NB4 (cell line): ENCODE data around the gene CDKL5.

ENCODE experiments used
- MYC ChIP-seq: IDR thresholded peaks from 2 replicates; pipeline ENCODE4 v1.6.1; 2011; ENCODE audit warnings: low read depth, low read length
- POLR2A ChIP-seq: IDR thresholded peaks from 2 replicates; pipeline ENCODE4 v1.6.1; 2011; ENCODE audit warnings: mild to moderate bottlenecking; ENCODE audit not compliant: insufficient read length; ENCODE audit errors: extremely low read depth
- TF ChIP-seq, protein P1 (sequence below): IDR thresholded peaks from one replicate; pipeline ENCODE4 v1.5.1; 2012; ENCODE audit warnings: low read depth, low read length
- TF ChIP-seq, protein P2 (sequence below): IDR thresholded peaks from 2 replicates; pipeline ENCODE4 v1.6.1; 2011; ENCODE audit warnings: low read depth, low read length

DNA sequence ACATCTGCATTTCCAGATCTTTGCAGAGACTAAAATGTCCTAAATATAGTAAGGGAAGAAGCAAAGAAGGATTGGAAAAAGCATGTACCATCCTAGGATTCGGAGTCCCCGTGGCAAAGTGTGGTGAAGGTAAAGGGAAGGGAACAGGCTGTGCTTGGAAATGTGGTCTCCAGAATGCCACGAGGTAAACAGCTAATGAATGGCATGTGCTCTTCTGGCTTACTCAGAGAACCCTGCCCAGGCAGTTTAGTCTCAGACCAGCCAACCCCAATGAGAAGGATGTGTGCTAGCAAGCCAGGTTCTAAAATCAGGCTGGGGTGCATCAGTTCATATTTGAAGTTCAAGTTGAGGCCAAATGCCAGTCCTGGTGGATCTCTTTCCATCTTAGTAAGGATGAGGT, 133.4 kb downstream of the CDKL5 start:
- TF ChIP-seq, protein P1, sequence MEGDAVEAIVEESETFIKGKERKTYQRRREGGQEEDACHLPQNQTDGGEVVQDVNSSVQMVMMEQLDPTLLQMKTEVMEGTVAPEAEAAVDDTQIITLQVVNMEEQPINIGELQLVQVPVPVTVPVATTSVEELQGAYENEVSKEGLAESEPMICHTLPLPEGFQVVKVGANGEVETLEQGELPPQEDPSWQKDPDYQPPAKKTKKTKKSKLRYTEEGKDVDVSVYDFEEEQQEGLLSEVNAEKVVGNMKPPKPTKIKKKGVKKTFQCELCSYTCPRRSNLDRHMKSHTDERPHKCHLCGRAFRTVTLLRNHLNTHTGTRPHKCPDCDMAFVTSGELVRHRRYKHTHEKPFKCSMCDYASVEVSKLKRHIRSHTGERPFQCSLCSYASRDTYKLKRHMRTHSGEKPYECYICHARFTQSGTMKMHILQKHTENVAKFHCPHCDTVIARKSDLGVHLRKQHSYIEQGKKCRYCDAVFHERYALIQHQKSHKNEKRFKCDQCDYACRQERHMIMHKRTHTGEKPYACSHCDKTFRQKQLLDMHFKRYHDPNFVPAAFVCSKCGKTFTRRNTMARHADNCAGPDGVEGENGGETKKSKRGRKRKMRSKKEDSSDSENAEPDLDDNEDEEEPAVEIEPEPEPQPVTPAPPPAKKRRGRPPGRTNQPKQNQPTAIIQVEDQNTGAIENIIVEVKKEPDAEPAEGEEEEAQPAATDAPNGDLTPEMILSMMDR: no peak
- TF ChIP-seq POLR2A (no peak), MYC (no peak)
- TF ChIP-seq, protein P2, sequence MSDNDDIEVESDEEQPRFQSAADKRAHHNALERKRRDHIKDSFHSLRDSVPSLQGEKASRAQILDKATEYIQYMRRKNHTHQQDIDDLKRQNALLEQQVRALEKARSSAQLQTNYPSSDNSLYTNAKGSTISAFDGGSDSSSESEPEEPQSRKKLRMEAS: no peak
